Psoas muscle (tissue), 8 donors: ENCODE measurements around the gene SLC43A2. TPM values are rescaled to one million over a fixed set of nuclear protein-coding genes. Genes with fewer than 3 reads are reported as not detected.

Experiments used
- ATAC-seq, 4 donors: fragments of 200-7000 bp; cut with Tn5 transposase; one replicate each; pipeline ENCODE4 v1.9.1; 2020; ENCODE audit warnings: moderate library complexity in 3 of 4, mild to moderate bottlenecking in 2 of 4
- DNase-seq, 2 donors: peaks; one replicate each; pipeline ENCODE4 v3.0.0-alpha.2; 2020
- H3K27ac ChIP-seq: fragments of 200-600 bp; one replicate; pipeline ENCODE4 v1.8.0; 2022
- H3K27me3 ChIP-seq, 3 donors: fragments of 200-600 bp in 1 of 3; one replicate each; pipeline versions ENCODE4 v1.6.1 to v1.8.0; 2013 to 2022; ENCODE audit warnings: low read length in 2 of 3, mild to moderate bottlenecking in 2 of 3, moderate library complexity in 1 of 3; ENCODE audit not compliant: insufficient read depth in 3 of 3
- H3K36me3 ChIP-seq, 2 donors: fragments of 200-600 bp in 1 of 2; one replicate each; pipeline versions ENCODE4 v1.6.1 to v1.8.0; 2013 to 2022; ENCODE audit warnings: low read depth in 1 of 2, mild to moderate bottlenecking in 1 of 2, moderate library complexity in 1 of 2; ENCODE audit not compliant: insufficient read depth in 1 of 2
- H3K4me1 ChIP-seq: fragments of 200-600 bp; one replicate; pipeline ENCODE4 v1.8.0; 2022
- H3K4me3 ChIP-seq: fragments of 200-600 bp; one replicate; pipeline ENCODE4 v1.8.0; 2022; ENCODE audit warnings: mild to moderate bottlenecking
- H3K9me3 ChIP-seq: fragments of 200-600 bp; one replicate; pipeline ENCODE4 v1.8.0; 2022
- CTCF ChIP-seq: fragments of 200-600 bp; IDR thresholded peaks from one replicate; pipeline ENCODE4 v1.8.0; 2022; ENCODE audit warnings: antibody characterized with exemption
- WGBS, 3 donors: extraction: QIAGEN DNeasy Blood & Tissue Kit; methylation state at CpG; one replicate each; pipeline versions ENCODE4 v1.1.6 to v1.1.7; 2013; 5-methylcytosine and 5-hydroxymethylcytosine counted together
- intact Hi-C, 2 donors: fragments of 100-400 bp; cut with DNase I; formaldehyde crosslinking; loops; one replicate each; pipeline versions ENCODE4 v1.11.0 to v1.14.2; 2022
- polyA plus RNA-seq, 3 donors: library from polyadenylated mRNA; stranded (reverse); fragments of 200-250 nt; gene quantifications; one replicate each; pipeline ENCODE4 v1.2.3, GENCODE V29; 2013
- total RNA-seq, 4 donors: library from RNA; stranded (reverse); fragmentation: NEBNext Ultra II Directional in 2 of 4; extraction: Animal tissue kit (Norgen Biotek cat#: 25700) in 2 of 4; gene quantifications; one replicate each; pipeline versions ENCODE4 v1.2.1 to v1.2.4, GENCODE V29; 2021 to 2023
- donor health status: healthy with polysubstance abuse.
- donor health status: DM: no; HTN: no; CAD: no; lungs with moderate emphysema.
- donor health status: Bipolar disorder and iron deficiency.
- donor health status: healthy.
- donor health status: DM: yes; HTN: yes; CAD: no.
- donor health status: DM: no; HTN: no; CAD: no.
- donor health status: DM: no; HTN: no; CAD: no.
- donor health status: DM: yes; HTN: yes; CAD: no.

Gene SLC43A2
- total and polyA plus RNA-seq, 7 donors, result 9.5 to 70.5 (median 21.7) TPM

GRCh38 chr17:1625581-1625980 lies 3.1 kb downstream of the SLC43A2 start:
- DNase-seq, result no peak

GRCh38 chr17:1625053-1625452 lies 3.6 kb downstream of the SLC43A2 start:
- DNase-seq (no peak), ATAC-seq (no peak)
- no peak for TF ChIP-seq CTCF
- H3K27ac ChIP-seq, result no peak overlapping the region
- WGBS, 3 donors, result 88 to 94% (median 90%) methylated on average over 14 of the region's 14 CpGs
- no peaks in the 10 kb centered on the region for H3K9me3 ChIP-seq
- intact Hi-C loops, result loop anchor here (5.0 kb wide), 2 partner anchors 33 to 363 kb away; no protein-coding TSS in a partner anchor
- no peak overlapping the region for H3K4me3 ChIP-seq
- H3K27me3 ChIP-seq, result no peaks in the 10 kb centered on the region
- H3K36me3 ChIP-seq, result peaks cover 0 to 33% of the 10 kb centered on the region in 2 donors
- H3K4me1 ChIP-seq, result peaks cover 21% of the 10 kb centered on the region

More at GRCh38 chr17:1625581-1625980, 3.1 kb downstream of the SLC43A2 start:
- H3K36me3 ChIP-seq, result peaks cover 0 to 33% of the 10 kb centered on the region in 2 donors
- H3K27me3 ChIP-seq, result no peaks in the 10 kb centered on the region
- no peaks in the 10 kb centered on the region for H3K9me3 ChIP-seq
- peak overlapping the region; percentile 92 for H3K27ac ChIP-seq
- H3K4me1 ChIP-seq, result peaks cover 23% of the 10 kb centered on the region
- intact Hi-C loops, result loop anchor here (5.0 kb wide), 2 partner anchors 33 to 363 kb away; no protein-coding TSS in a partner anchor
- no peak overlapping the region for H3K4me3 ChIP-seq
- WGBS, 3 donors, result 90 to 96% (median 90%) methylated on average over 6 of the region's 6 CpGs
- no peak for ATAC-seq
- no peak for TF ChIP-seq CTCF

GRCh38 chr17:1624650-1625049 lies 4.0 kb downstream of the SLC43A2 start:
- DNase-seq, result no peak

GRCh38 chr17:1623057-1623630 lies 5.5 kb downstream of the SLC43A2 start:
- DNase-seq, result no peak
- H3K27me3 ChIP-seq, result no peaks in the 10 kb centered on the region
- no peaks in the 10 kb centered on the region for H3K9me3 ChIP-seq
- 93 to 94% (median 94%) methylated on average over 14 of the region's 14 CpGs for WGBS, 3 donors
- intact Hi-C loops, result no loop called here
- H3K4me1 ChIP-seq, result peaks cover 17% of the 10 kb centered on the region
- no peak for TF ChIP-seq CTCF
- H3K27ac ChIP-seq, result no peak overlapping the region
- H3K4me3 ChIP-seq, result no peak overlapping the region
- H3K36me3 ChIP-seq, result peaks cover 0 to 36% of the 10 kb centered on the region in 2 donors
- no peak for ATAC-seq

More at GRCh38 chr17:1624650-1625049, 4.0 kb downstream of the SLC43A2 start:
- 89 to 90% (median 90%) methylated on average over 12 of the region's 12 CpGs for WGBS, 3 donors
- no peak for ATAC-seq
- no peak overlapping the region for H3K27ac ChIP-seq
- no peak overlapping the region for H3K4me3 ChIP-seq
- peaks cover 17% of the 10 kb centered on the region for H3K4me1 ChIP-seq
- peaks cover 0 to 33% of the 10 kb centered on the region in 2 donors for H3K36me3 ChIP-seq
- H3K9me3 ChIP-seq, result no peaks in the 10 kb centered on the region
- intact Hi-C loops, result loop anchor here (5.0 kb wide), 2 partner anchors 32 to 362 kb away; no protein-coding TSS in a partner anchor
- TF ChIP-seq CTCF, result no peak
- no peaks in the 10 kb centered on the region for H3K27me3 ChIP-seq
